PFSK-1 (cell line): Measurements from ENCODE around the gene ABCA5.

Experiments
- FOXP2 ChIP-seq: optimal IDR thresholded peaks from 2 replicates; pipeline ENCODE3; 2011; ENCODE audit warnings: borderline replicate concordance, control low read depth, inconsistent platforms; ENCODE audit not compliant: insufficient read depth; ENCODE audit errors: extremely low read length, extremely low read depth
- POLR2AphosphoS5 ChIP-seq: IDR thresholded peaks from 2 replicates; pipeline ENCODE4 v1.6.1; 2012; ENCODE audit warnings: low read depth, mild to moderate bottlenecking, control low read depth, low read length, moderate library complexity
- SIN3A ChIP-seq: IDR thresholded peaks from 2 replicates; pipeline ENCODE4 v1.6.1; 2012; ENCODE audit warnings: mild to moderate bottlenecking, low read length, moderate library complexity, borderline replicate concordance; ENCODE audit not compliant: insufficient read depth
- TAF1 ChIP-seq: IDR thresholded peaks from 2 replicates; pipeline ENCODE4 v1.6.1; 2012; ENCODE audit warnings: low read length, control low read depth, borderline replicate concordance; ENCODE audit not compliant: insufficient read depth
- TF ChIP-seq, protein P1 (sequence below), 2 experiments: IDR thresholded peaks; 2 replicates each; pipeline versions ENCODE4 v1.6.1 to v1.8.0; 2011 to 2012; ENCODE audit warnings: low read depth in 2 of 2, low read length in 2 of 2, control low read depth in 1 of 2, inconsistent platforms in 1 of 2, mild to moderate bottlenecking in 1 of 2, moderate library complexity in 1 of 2; ENCODE audit not compliant: insufficient read depth in 1 of 2

Gene ABCA5

DNA sequence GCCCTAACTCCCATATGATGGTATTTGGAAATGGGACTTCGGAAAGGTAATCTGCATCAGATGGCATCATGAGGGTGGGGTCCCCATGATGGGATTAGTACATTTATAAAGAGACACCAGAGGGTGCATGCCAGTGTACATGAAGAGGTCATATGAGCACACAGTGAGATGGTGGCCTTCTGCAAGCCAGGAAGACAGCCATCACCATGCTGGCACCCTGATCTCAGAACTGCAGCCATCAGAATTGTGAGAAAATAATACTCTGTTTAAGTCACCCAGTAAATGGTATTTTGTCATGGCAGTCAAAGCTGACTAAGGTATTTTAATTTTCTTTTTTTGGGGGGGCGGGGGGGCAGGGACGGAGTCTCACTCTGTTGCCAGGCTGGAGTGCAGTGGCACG lies 51.2 kb downstream of the ABCA5 start:
- TF ChIP-seq, protein P1, sequence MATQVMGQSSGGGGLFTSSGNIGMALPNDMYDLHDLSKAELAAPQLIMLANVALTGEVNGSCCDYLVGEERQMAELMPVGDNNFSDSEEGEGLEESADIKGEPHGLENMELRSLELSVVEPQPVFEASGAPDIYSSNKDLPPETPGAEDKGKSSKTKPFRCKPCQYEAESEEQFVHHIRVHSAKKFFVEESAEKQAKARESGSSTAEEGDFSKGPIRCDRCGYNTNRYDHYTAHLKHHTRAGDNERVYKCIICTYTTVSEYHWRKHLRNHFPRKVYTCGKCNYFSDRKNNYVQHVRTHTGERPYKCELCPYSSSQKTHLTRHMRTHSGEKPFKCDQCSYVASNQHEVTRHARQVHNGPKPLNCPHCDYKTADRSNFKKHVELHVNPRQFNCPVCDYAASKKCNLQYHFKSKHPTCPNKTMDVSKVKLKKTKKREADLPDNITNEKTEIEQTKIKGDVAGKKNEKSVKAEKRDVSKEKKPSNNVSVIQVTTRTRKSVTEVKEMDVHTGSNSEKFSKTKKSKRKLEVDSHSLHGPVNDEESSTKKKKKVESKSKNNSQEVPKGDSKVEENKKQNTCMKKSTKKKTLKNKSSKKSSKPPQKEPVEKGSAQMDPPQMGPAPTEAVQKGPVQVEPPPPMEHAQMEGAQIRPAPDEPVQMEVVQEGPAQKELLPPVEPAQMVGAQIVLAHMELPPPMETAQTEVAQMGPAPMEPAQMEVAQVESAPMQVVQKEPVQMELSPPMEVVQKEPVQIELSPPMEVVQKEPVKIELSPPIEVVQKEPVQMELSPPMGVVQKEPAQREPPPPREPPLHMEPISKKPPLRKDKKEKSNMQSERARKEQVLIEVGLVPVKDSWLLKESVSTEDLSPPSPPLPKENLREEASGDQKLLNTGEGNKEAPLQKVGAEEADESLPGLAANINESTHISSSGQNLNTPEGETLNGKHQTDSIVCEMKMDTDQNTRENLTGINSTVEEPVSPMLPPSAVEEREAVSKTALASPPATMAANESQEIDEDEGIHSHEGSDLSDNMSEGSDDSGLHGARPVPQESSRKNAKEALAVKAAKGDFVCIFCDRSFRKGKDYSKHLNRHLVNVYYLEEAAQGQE (IDR thresholded peaks at IDR 0.05; ENCODE audit: insufficient read depth in 1 of 2, low read depth in 2 of 2, low read length in 2 of 2) = no peak
- TF ChIP-seq SIN3A (no peak), TAF1 (no peak)

DNA sequence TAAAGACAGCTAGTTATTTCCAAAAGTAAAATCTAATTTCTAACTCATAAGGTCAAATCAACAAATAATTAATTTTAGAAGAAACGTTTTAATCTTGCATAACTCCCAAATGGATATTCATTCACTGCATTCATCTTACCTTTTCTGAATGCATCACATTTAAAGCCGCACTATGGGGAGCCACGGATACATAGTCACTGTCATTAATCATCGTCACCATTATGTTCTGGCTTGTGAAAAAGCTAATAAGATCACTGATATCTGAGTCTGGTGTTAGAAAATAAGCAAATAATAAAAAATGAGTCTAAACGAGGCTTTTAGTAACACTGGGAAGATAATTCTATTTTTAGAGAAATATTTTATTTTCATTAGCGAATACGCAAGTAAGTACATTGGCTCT lies 55.9 kb downstream of the ABCA5 start:
- no peak for TF ChIP-seq POLR2AphosphoS5
- no peak for TF ChIP-seq SIN3A
- TF ChIP-seq FOXP2 = no peak
- TF ChIP-seq, protein P1 (IDR thresholded peaks at IDR 0.05; ENCODE audit: insufficient read depth in 1 of 2, low read depth in 2 of 2, low read length in 2 of 2) = no peak
- no peak for TF ChIP-seq TAF1

DNA sequence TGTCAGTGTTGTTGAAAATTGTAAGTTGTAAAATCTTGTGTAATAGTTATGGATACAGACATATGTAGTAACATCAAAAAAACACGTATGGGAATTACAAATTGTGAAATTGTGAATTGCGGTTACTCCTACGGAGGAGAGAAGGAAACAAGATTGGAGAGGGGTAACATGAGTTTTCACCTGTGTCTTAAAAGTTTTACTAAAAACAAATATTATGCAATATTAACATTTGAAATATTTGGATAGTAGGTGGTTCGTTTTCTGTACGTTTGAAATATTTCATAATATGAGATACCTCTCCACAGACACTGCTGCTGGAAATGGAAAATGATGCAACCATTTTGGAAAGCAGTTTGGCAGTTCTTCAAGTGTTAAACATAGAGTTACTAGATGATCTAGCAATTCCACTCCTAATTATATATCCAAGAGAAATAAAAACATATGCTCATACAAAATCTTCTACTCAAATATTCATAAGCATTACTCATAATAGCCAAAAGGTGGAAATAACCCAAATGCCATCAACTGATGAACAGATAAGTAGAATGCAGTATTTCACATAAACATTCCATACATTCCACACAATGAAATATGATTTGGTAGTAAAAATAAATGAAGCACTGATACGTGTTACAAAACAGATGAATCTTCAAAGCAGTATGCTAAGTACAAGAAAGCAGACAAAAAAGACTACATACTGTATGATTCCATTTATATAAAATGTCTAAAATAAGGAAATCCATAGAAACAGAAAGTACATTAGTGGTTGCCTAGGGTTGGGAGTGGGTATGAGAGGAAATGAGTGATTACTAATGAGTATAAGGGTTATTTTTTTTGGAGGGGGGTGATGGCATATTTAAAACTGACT lies 57.6 kb downstream of the ABCA5 start:
- TF ChIP-seq POLR2AphosphoS5 (no peak), TAF1 (no peak), FOXP2 (no peak), SIN3A (no peak)
- TF ChIP-seq, protein P1 (IDR thresholded peaks at IDR 0.05; ENCODE audit: insufficient read depth in 1 of 2, low read depth in 2 of 2, low read length in 2 of 2) = no peak

DNA sequence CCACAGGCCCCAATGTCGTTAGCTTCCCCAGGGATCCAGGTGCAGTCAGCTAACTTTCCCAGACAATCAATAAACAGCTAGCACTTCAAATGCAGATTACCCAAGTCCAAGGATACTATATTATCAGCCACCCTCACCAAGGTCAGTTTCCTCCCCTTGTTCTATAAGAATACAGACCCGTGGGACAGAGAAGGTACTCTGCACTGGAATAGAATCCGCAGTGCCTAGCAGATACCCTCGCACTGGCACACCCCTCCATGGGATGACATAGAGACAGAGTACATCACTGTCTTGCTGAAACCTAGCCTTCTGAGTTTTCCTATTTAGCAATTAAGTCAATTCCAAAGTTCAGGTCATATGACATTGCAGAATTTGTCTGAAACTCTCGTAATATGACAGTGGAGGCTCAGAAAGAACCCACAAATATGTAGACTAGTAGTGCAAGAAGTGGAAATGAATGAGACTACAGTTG lies 58.4 kb downstream of the ABCA5 start:
- no peak for TF ChIP-seq SIN3A
- no peak for TF ChIP-seq TAF1
- TF ChIP-seq POLR2AphosphoS5 = no peak
- no peak for TF ChIP-seq FOXP2
- TF ChIP-seq, protein P1 (IDR thresholded peaks at IDR 0.05; ENCODE audit: insufficient read depth in 1 of 2, low read depth in 2 of 2, low read length in 2 of 2) = no peak
